Measurements from ENCODE around the gene ELN. TPM values are rescaled to one million over a fixed set of nuclear protein-coding genes. Genes with fewer than 3 reads are reported as not detected.

Gene ELN
- total and polyA plus RNA-seq, 2 of the 4 experiments (the other 2 are of a cell fraction) = 2.2 to 14.3 TPM

- H2BK120ac ChIP-seq (ENCODE audit: low read depth, low read length) = no peak overlapping the region
- H2AK5ac ChIP-seq (ENCODE audit: low read depth, low read length) = no peak overlapping the region
- no peak overlapping the region for H3K9ac ChIP-seq (ENCODE audit: low read depth, low read length)
- no peak for DNase-seq
- no peak overlapping the region for H2AFZ ChIP-seq (replicated peaks; ENCODE audit: low read length, poor library complexity)
- no peaks in the 10 kb centered on the region for H3K9me1 ChIP-seq (ENCODE audit: insufficient read depth, low read length)
- H3K4me2 ChIP-seq (ENCODE audit: low read depth, low read length) = no peak overlapping the region
- no peak overlapping the region for H3K23ac ChIP-seq (ENCODE audit: low read depth, low read length)
- peaks cover 4% of the 10 kb centered on the region for H3K4me1 ChIP-seq (ENCODE audit: control insufficient read depth, insufficient read depth, low read length)
- CTCF ChIA-PET = no interaction called here
- in situ Hi-C loops (cut with MboI; ENCODE audit: low sequenced_read_pairs) (no loop called here), intact Hi-C loops (cut with micrococcal nuclease) (loop anchor here (10.0 kb wide), 1 partner anchor 198 kb away; the partner anchor contains the start of gene TMEM270), dilution Hi-C loops (cut with HindIII; ENCODE audit: low sequenced_read_pairs, unreplicated experiment) (no loop called here)
- H3K36me3 ChIP-seq (ENCODE audit: control insufficient read depth, insufficient read depth, low read length) = no peaks in the 10 kb centered on the region
- no peak overlapping the region for H3K14ac ChIP-seq (replicated peaks; ENCODE audit: low read depth, low read length)
- no peak overlapping the region for H4K91ac ChIP-seq (ENCODE audit: insufficient read depth, low read depth, low read length)
- H2BK15ac ChIP-seq (ENCODE audit: low read depth, low read length) = no peak overlapping the region
- H3K27ac ChIP-seq (ENCODE audit: insufficient read depth, low read length) = no peak overlapping the region
- no peak overlapping the region for H3K56ac ChIP-seq (ENCODE audit: extremely low read depth, insufficient read depth, low read length)
- ATAC-seq (ENCODE audit: low read depth) = no peak
- no peak overlapping the region for H2AK9ac ChIP-seq (replicated peaks; ENCODE audit: low read depth, low read length, poor library complexity)
- no peak overlapping the region for H2BK5ac ChIP-seq (ENCODE audit: low read depth, low read length, poor library complexity, severe bottlenecking)
- H4K5ac ChIP-seq (ENCODE audit: low read depth, low read length) = no peak overlapping the region
- no peak overlapping the region for H4K8ac ChIP-seq (ENCODE audit: low read depth in 2 of 2, low read length in 2 of 2)
- H3K4me3 ChIP-seq (ENCODE audit: insufficient read depth, low read depth, low read length) = no peak overlapping the region
- TF ChIP-seq RCOR1 (IDR thresholded peaks at IDR 0.05; ENCODE audit: insufficient replicate concordance, low read length) = no peak
- no peak for TF ChIP-seq MXI1 (IDR thresholded peaks at IDR 0.05; ENCODE audit: borderline replicate concordance, low read depth, low read length)
- TF ChIP-seq ELK1 (IDR thresholded peaks at IDR 0.05; ENCODE audit: borderline replicate concordance, low read depth, low read length) = no peak
- TF ChIP-seq MAFK (IDR thresholded peaks at IDR 0.05; ENCODE audit: low read depth, low read length) = no peak
- TF ChIP-seq FOS (IDR thresholded peaks at IDR 0.05; ENCODE audit: low read depth, low read length) = no peak
- no peak for TF ChIP-seq POLR2A (IDR thresholded peaks at IDR 0.05; ENCODE audit: low read depth, low read length)
- TF ChIP-seq SMC3 (IDR thresholded peaks at IDR 0.05; ENCODE audit: low read depth, low read length) = no peak
- no peak for TF ChIP-seq CHD1 (IDR thresholded peaks at IDR 0.05; ENCODE audit: low read depth, low read length)
- no peaks in the 10 kb centered on the region for H3K79me1 ChIP-seq (ENCODE audit: low read depth in 1 of 2, low read length in 2 of 2)
- H3K9me3 ChIP-seq (ENCODE audit: control insufficient read depth, insufficient read depth, low read length) = no peaks in the 10 kb centered on the region
- H4K20me1 ChIP-seq (ENCODE audit: insufficient read depth, low read length) = no peaks in the 10 kb centered on the region
- H3K4ac ChIP-seq (ENCODE audit: low read depth, low read length) = no peak overlapping the region
- BruUV-seq (replicated peaks) = no TSS peak
- POLR2A ChIA-PET (ENCODE audit: unreplicated experiment) = no interaction called here
- WGBS, 2 experiments (ENCODE audit: extremely low coverage in 2 of 2, insufficient read length in 1 of 2) = 98% methylated on average over 7 of the region's 14 CpGs; no CpG with 5 or more reads in 1 of the 2 experiments
- H3K27me3 ChIP-seq (ENCODE audit: control insufficient read depth, insufficient read depth, low read length) = no peaks in the 10 kb centered on the region
- no peak overlapping the region for H3K18ac ChIP-seq (ENCODE audit: low read depth, low read length)
- no peak overlapping the region for H2BK20ac ChIP-seq (ENCODE audit: low read depth, low read length)
Observed at GRCh38 chr7:74063223-74063641, 35.3 kb downstream of the ELN start.

All from IMR-90 (cell line).